Heart right ventricle (tissue), 16 donors: ENCODE data around the gene PBLD. TPM values are rescaled to one million over a fixed set of nuclear protein-coding genes. Genes with fewer than 3 reads are reported as not detected.

Experiments
- ATAC-seq, 8 donors: fragments of 200-7000 bp; cut with Tn5 transposase; one replicate each; pipeline ENCODE4 v1.9.1; 2020; ENCODE audit warnings: mild to moderate bottlenecking in 8 of 8, moderate library complexity in 8 of 8, moderate number of reproducible peaks in 1 of 8
- DNase-seq, 2 donors: peaks; one replicate each; pipeline ENCODE4 v3.0.0-alpha.2; 2020
- H3K27ac ChIP-seq, 10 donors: fragments of 200-600 bp; sonication (generic) in 2 of 10; one replicate each; pipeline versions ENCODE4 v1.5.0 to v1.8.0; 2020 to 2022; ENCODE audit warnings: mild to moderate bottlenecking in 3 of 10
- H3K27me3 ChIP-seq, 7 donors: fragments of 200-600 bp; one replicate each; pipeline ENCODE4 v1.8.0; 2021 to 2022; ENCODE audit warnings: mild to moderate bottlenecking in 2 of 7
- H3K36me3 ChIP-seq, 9 donors: fragments of 200-600 bp; sonication (generic) in 1 of 9; one replicate each; pipeline versions ENCODE4 v1.5.0 to v1.8.0; 2020 to 2022; ENCODE audit warnings: mild to moderate bottlenecking in 2 of 9
- H3K4me1 ChIP-seq, 9 donors: fragments of 200-600 bp; sonication (generic) in 1 of 9; one replicate each; pipeline versions ENCODE4 v1.5.0 to v1.8.0; 2020 to 2022; ENCODE audit warnings: mild to moderate bottlenecking in 4 of 9
- H3K4me3 ChIP-seq, 10 donors: fragments of 200-600 bp; sonication (generic) in 2 of 10; one replicate each; pipeline versions ENCODE4 v1.5.0 to v1.8.0; 2020 to 2022; ENCODE audit warnings: mild to moderate bottlenecking in 7 of 10, moderate library complexity in 2 of 10
- H3K9me3 ChIP-seq, 11 donors: fragments of 200-600 bp in 10 of 11; sonication (generic) in 2 of 11; one replicate each; pipeline versions ENCODE4 v1.5.0 to v1.8.0; 2013 to 2022; ENCODE audit warnings: mild to moderate bottlenecking in 2 of 11, control low read depth in 1 of 11, moderate library complexity in 1 of 11
- WGBS, 2 donors: extraction: QIAGEN DNeasy Blood & Tissue Kit; methylation state at CpG; one replicate each; pipeline ENCODE4 v1.1.7; 2013; ENCODE audit warnings: inconsistent platforms in 1 of 2; 5-methylcytosine and 5-hydroxymethylcytosine counted together
- intact Hi-C, 10 donors: fragments of 100-400 bp; cut with DNase I; formaldehyde crosslinking; loops; one replicate each; pipeline versions ENCODE4 v1.11.1 to v1.14.2; 2022
- polyA plus RNA-seq, 2 donors: library from polyadenylated mRNA; stranded (reverse); fragments of 200-250 nt; gene quantifications; one replicate each; pipeline ENCODE4 v1.2.3, GENCODE V29; 2013
- total RNA-seq, 10 donors: library from RNA; stranded (reverse); fragmentation: NEBNext Ultra II Directional in 3 of 10; extraction: Animal tissue kit (Norgen Biotek cat#: 25700) in 3 of 10; gene quantifications; one replicate each; pipeline versions ENCODE4 v1.2.1 to v1.2.4, GENCODE V29; 2021 to 2023
- TF ChIP-seq, protein P1 (sequence below), 9 donors: fragments of 200-600 bp; sonication (generic) in 2 of 9; IDR thresholded peaks; one replicate each; pipeline versions ENCODE4 v1.5.0 to v1.8.0; 2021 to 2022; ENCODE audit warnings: antibody characterized with exemption in 9 of 9, mild to moderate bottlenecking in 5 of 9, moderate library complexity in 1 of 9
- donor health status: Arrhythmogenic right ventricular cardiomyopathy.
- donor health status: ischemic (EF 13 %, LVEDD 7.1; RV severe dilation, severe dysfunction).
- donor health status: healthy with polysubstance abuse.
- donor health status: DM: no; HTN: yes; CAD: no.
- donor health status: DM: no; HTN: no; CAD: no.
- donor health status: ischemic (EF 25% LVEDD 6.9; RV normal size, moderate dysfunction).
- donor health status: ischemic (EF 25% LVEDD 5.7; RV mildly dilated, moderate dysfunction).
- donor health status: healthy.
- donor health status: DM: yes; HTN: yes; CAD: no.
- donor health status: Ischemic cardiomyopathy.
- donor health status: ischemic (EF 35%, LVEDD 5.7; RV mildly dilated, moderate dysfunction).
- donor health status: nonischemic (EF 11% LVEDD 7.7; RV severe dilation, severe dysfunction).
- donor health status: DM: yes; HTN: yes; CAD: no.
- donor health status: PGD.
- donor health status: ischemic (EF 29% LVEDD 5.4; RV normal size, mild dysfunction).
- donor health status: nonischemic (EF 23%, LVEDD 6.1; RV moderate dilation, normal function).

Gene PBLD
- total and polyA plus RNA-seq, 12 donors: 1.3 to 8.1 (median 5.5) TPM

DNA sequence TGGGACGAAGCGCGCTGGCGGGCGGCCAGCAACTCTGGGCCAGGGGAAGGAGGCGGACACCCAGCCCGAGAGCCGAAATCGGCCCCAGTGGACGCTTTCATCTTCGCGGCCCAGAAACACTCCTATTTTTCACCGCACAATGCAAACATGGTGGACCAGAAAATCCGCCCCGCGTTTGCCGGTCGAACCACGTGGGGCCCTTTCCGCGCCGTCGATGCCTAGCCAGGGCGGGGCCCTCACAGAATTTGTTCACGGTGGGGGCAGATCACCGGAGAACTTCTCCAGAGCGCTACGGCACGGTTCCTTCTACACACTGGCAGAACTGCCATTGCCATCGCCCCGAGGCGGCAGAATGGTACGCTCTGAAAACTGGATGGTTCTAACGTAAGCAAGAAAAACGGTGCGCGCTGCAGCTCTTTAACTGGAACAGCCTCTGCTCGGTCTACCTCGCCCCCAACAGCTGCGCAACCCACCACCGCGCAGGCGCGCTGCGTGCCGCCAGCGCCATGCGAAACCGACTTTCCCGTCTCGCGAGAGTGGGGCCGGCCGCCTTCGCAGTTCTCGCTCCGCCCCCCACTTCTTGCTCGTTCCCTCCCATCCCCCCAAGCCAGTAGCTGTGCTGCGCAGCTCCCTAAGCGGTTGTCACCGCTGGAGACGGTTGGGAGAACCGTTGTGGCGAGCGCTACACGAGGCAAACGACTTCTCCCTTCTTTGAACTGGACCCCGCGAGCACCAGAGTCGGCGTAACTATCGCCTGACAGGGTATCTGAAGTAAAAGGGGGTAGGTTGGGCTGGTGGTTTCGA lies 1.1 kb downstream of the PBLD start, which contains the start of gene HNRNPH3:
HNRNPH3 (plus strand) TSS at position 610 of the 804 bp plus-strand sequence. CDS start 5,158 bp downstream, outside the sequence.
- DNase-seq (peak; percentile 99), ATAC-seq (peak; percentile 92 to 97 (median 94))
- H3K9me3 ChIP-seq: no peaks in the 10 kb centered on the region
- peaks cover 0 to 73% (median 42%) of the 10 kb centered on the region in 9 donors for H3K4me1 ChIP-seq
- no peaks in the 10 kb centered on the region for H3K36me3 ChIP-seq
- 0 to 1% methylated on average over 73 of the region's 73 CpGs for WGBS, 2 donors
- intact Hi-C loops: loop anchor here in 4 of 10 donors (2.0 to 10.0 kb wide), 5 partner anchors 257 to 447 kb away; partner anchors contain the start of genes SIRT1 (in 3 of the 4), HERC4 (in 2 of the 4) and CCAR1 (in 1 of the 4)
- H3K27me3 ChIP-seq: no peaks in the 10 kb centered on the region
- peak within 1 kb of the TSS; percentile 79 to 96 (median 88) for H3K4me3 ChIP-seq
- peak within 1 kb of the TSS; percentile 97 to 100 (median 99) for H3K27ac ChIP-seq
- TF ChIP-seq, protein P1, sequence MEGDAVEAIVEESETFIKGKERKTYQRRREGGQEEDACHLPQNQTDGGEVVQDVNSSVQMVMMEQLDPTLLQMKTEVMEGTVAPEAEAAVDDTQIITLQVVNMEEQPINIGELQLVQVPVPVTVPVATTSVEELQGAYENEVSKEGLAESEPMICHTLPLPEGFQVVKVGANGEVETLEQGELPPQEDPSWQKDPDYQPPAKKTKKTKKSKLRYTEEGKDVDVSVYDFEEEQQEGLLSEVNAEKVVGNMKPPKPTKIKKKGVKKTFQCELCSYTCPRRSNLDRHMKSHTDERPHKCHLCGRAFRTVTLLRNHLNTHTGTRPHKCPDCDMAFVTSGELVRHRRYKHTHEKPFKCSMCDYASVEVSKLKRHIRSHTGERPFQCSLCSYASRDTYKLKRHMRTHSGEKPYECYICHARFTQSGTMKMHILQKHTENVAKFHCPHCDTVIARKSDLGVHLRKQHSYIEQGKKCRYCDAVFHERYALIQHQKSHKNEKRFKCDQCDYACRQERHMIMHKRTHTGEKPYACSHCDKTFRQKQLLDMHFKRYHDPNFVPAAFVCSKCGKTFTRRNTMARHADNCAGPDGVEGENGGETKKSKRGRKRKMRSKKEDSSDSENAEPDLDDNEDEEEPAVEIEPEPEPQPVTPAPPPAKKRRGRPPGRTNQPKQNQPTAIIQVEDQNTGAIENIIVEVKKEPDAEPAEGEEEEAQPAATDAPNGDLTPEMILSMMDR (IDR thresholded peaks at IDR 0.05): no peak

DNA sequence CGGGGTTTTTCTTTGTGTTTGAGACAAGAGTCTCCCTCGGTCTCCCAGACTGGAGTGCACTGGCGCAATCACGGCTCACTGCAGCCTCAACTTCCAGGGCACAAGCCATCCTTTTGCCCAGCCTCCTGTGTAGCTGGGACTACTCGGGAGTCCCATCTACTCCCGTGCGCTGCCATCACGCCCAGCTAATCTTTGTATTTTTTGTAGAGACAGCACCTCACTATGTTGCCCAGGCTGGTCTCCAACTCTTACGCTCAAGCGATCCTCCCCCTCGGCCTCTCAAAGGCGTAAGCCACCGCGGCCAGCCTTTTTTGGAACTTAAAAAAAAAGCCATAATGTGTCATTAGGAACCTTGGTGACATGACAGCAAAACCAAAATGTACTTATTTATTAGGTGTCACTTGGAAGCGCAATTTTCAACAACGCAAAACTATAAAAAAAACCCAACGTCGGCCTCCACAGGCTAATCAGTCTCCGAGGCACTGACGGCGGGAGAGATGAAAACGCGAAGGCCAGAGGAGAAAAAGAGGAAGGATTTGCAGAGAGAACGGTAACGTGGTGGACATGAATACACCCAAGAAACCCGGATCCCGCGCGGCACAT lies 1.8 kb downstream of the PBLD start:
- Histone ChIP-seq H3K27ac (peak overlapping the region; percentile 97 to 100 (median 99)), H3K36me3 (no peaks in the 10 kb centered on the region), H3K4me1 (peaks cover 0 to 66% (median 35%) of the 10 kb centered on the region in 9 donors), H3K27me3 (no peaks in the 10 kb centered on the region), H3K4me3 (peak overlapping the region; percentile 79 to 96 (median 88)), H3K9me3 (no peaks in the 10 kb centered on the region)
- intact Hi-C loops: loop anchor here in 4 of 10 donors (2.0 to 10.0 kb wide), 5 partner anchors 256 to 446 kb away; partner anchors contain the start of genes SIRT1 (in 3 of the 4), HERC4 (in 2 of the 4) and CCAR1 (in 1 of the 4)
- TF ChIP-seq, protein P1 (IDR thresholded peaks at IDR 0.05): no peak
- WGBS, 2 donors: 19 to 22% methylated on average over 29 of the region's 29 CpGs
- peak; percentile 21 to 36 for DNase-seq
- peak in 3 of 8 donors; percentile 2 to 12 (median 10) for ATAC-seq

DNA sequence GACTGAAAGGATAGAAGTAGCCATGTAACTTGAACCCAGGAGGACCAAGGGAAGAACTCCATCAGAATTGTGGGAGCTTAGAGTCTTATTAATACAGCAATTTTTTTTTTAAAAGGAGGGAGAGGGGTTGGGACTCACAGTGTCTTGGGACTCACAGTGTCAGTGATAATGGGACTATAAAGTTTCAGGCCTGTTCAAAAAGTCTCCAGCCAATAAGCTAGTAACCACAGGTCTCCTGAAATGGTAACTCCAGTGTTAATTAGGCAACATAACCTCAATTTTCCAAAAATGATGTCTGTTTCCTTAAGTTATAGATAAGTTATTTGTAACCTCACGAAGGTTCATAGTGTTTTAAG lies 3.2 kb downstream of the PBLD start:
- Histone ChIP-seq H3K27ac (peak overlapping the region in 3 of 10 donors; percentile 74 to 89 (median 88)), H3K9me3 (no peaks in the 10 kb centered on the region), H3K4me1 (peaks cover 0 to 51% (median 20%) of the 10 kb centered on the region in 9 donors), H3K4me3 (no peak overlapping the region), H3K27me3 (no peaks in the 10 kb centered on the region), H3K36me3 (no peaks in the 10 kb centered on the region)
- WGBS, 2 donors: 97 to 100% methylated on average over 1 of the region's 1 CpG
- no peak for DNase-seq
- intact Hi-C loops: no loop called here
- no peak for ATAC-seq
- TF ChIP-seq, protein P1 (IDR thresholded peaks at IDR 0.05): no peak
